Endothelial cell of umbilical vein (primary cell): ENCODE results near the gene SPRED3. TPM values are rescaled to one million over a fixed set of nuclear protein-coding genes. Genes with fewer than 3 reads are reported as not detected.
"Not testable (repeated sequence)": the region's sequence is repeated elsewhere in the genome, so short reads cannot be mapped to it uniquely, and the experiment has no call there.

Experiments used
- BruUV-seq: library from RNA; stranded (reverse); fragments of 400-500 nt; replicated peaks from 2 replicates; lab custom pipeline; 2021; lab: Mats Ljungman, UMichigan
- CTCF ChIA-PET: fragments of 300-600, 350-600 bp; sonication (Branson Sonifier 250); formaldehyde crosslinking; loops from one replicate; lab custom pipeline; 2021; ENCODE audit warnings: antibody characterized with exemption, inconsistent platforms; lab: Charles Lee
- POLR2A ChIA-PET: fragments of 300-600, 350-600 bp; sonication (Branson Sonifier 250); formaldehyde crosslinking; loops from one replicate; lab custom pipeline; 2021; ENCODE audit warnings: antibody characterized with exemption, inconsistent platforms; lab: Charles Lee
- DNase-seq: peaks from one replicate; pipeline ENCODE4 v3.0.0-alpha.2; 2011; ENCODE audit warnings: low read depth, low spot score
- FAIRE-seq: peaks from 2 replicates; lab custom pipeline; 2011; peaks lifted over from hg19 to GRCh38; lab: Jason Lieb, UNC
- H2AFZ ChIP-seq: 2 replicates; pipeline ENCODE4 v1.6.0; 2012; ENCODE audit warnings: low read depth, low read length, control low read depth, inconsistent platforms
- H3K27ac ChIP-seq: 2 replicates; pipeline ENCODE4 v1.5.1; 2011; ENCODE audit warnings: low read depth, mild to moderate bottlenecking, control low read depth, low read length, moderate library complexity; ENCODE audit not compliant: insufficient read depth
- H3K27me3 ChIP-seq, 2 experiments: 2 replicates each; pipeline versions ENCODE4 v1.6.0 to v1.6.1; 2011; ENCODE audit warnings: low read length in 2 of 2, mixed read lengths in 1 of 2; ENCODE audit not compliant: control insufficient read depth in 2 of 2, insufficient read depth in 2 of 2
- H3K36me3 ChIP-seq, 2 experiments: 2 replicates in 1 of 2; 3 replicates in 1 of 2; pipeline ENCODE4 v1.5.1; 2011; ENCODE audit warnings: low read length in 2 of 2, mild to moderate bottlenecking in 1 of 2, moderate library complexity in 1 of 2; ENCODE audit not compliant: control insufficient read depth in 2 of 2, insufficient read depth in 2 of 2; ENCODE audit errors: extremely low read depth in 1 of 2
- H3K4me1 ChIP-seq: 3 replicates; pipeline ENCODE4 v1.5.1; 2011; ENCODE audit warnings: mild to moderate bottlenecking, low read length; ENCODE audit not compliant: control insufficient read depth, insufficient read depth; ENCODE audit errors: extremely low read depth
- H3K4me2 ChIP-seq: 2 replicates; pipeline ENCODE4 v1.6.1; 2011; ENCODE audit warnings: low read length, control low read depth, mixed read lengths; ENCODE audit not compliant: insufficient read depth
- H3K4me3 ChIP-seq, 3 experiments: fragments of 200-600 bp in 1 of 3; sonication (generic), shearing (Covaris generic) in 1 of 3; replicated peaks in 1 of 3; 2 replicates each; pipeline ENCODE4 v1.5.1; 2011 to 2016; ENCODE audit warnings: control low read depth in 3 of 3, low read length in 3 of 3, mild to moderate bottlenecking in 2 of 3, inconsistent platforms in 1 of 3, low read depth in 1 of 3, moderate library complexity in 1 of 3; ENCODE audit not compliant: insufficient read depth in 1 of 3
- H3K79me2 ChIP-seq: 2 replicates; pipeline ENCODE4 v1.6.0; 2012; ENCODE audit warnings: low read length, inconsistent platforms; ENCODE audit not compliant: control insufficient read depth, insufficient read depth
- H3K9ac ChIP-seq: replicated peaks from 2 replicates; pipeline ENCODE3; 2011; ENCODE audit warnings: low read length, control low read depth; ENCODE audit not compliant: insufficient read depth; ENCODE audit errors: extremely low read depth
- H3K9me1 ChIP-seq: replicated peaks from 3 replicates; pipeline ENCODE4 v1.6.0; 2011; ENCODE audit warnings: mild to moderate bottlenecking, low read length; ENCODE audit not compliant: control insufficient read depth, insufficient read depth; ENCODE audit errors: extremely low read depth
- H3K9me3 ChIP-seq: replicated peaks from 2 replicates; pipeline ENCODE4 v1.5.1; 2012; ENCODE audit warnings: low read length, inconsistent platforms; ENCODE audit not compliant: control insufficient read depth, insufficient read depth
- H4K20me1 ChIP-seq: replicated peaks from 2 replicates; pipeline ENCODE3; 2011; ENCODE audit warnings: mild to moderate bottlenecking, low read length; ENCODE audit not compliant: control insufficient read depth, insufficient read depth; ENCODE audit errors: extremely low read depth
- MYC ChIP-seq: IDR thresholded peaks from one replicate; pipeline ENCODE4 v1.6.1; 2011; ENCODE audit warnings: mild to moderate bottlenecking, low read depth, low read length
- POLR2AphosphoS5 ChIP-seq: IDR thresholded peaks from 2 replicates; pipeline ENCODE4 v1.6.1; 2012; ENCODE audit warnings: low read depth, mild to moderate bottlenecking, control low read depth, low read length, moderate library complexity; ENCODE audit not compliant: insufficient read depth
- dilution Hi-C: fragments of 300-500 bp; cut with MboI; formaldehyde crosslinking; loops from one replicate; pipeline ENCODE4 v1.15.0; 2019; ENCODE audit warnings: low sequenced_read_pairs; ENCODE audit not compliant: extremely low pct_ligation_motif_present
- intact Hi-C: fragments of 100-400 bp; cut with micrococcal nuclease; formaldehyde crosslinking; loops from one replicate; pipeline ENCODE4 v1.10.0; 2022
- polyA plus RNA-seq, 4 experiments: library from polyadenylated mRNA; depleted of rRNA in 3 of 4; stranded (reverse) in 3 of 4; unstranded in 1 of 4; fragments of >200 nt; gene quantifications; 2 replicates each; pipeline versions ENCODE4 v1.2.1 to v1.2.3, GENCODE V29; 2011 to 2012; ENCODE audit warnings: missing spikeins in 1 of 4
- total RNA-seq: library from RNA; stranded (reverse); gene quantifications from 2 replicates; pipeline ENCODE4 v1.2.3, GENCODE V29; 2021
- TF ChIP-seq, protein P1 (sequence below): IDR thresholded peaks from 2 replicates; pipeline ENCODE4 v1.6.1; 2011; ENCODE audit not compliant: insufficient read depth, insufficient read length
- TF ChIP-seq, protein P2 (sequence below), 2 donors: IDR thresholded peaks; 1 replicate in 1 of 2; 2 replicates in 1 of 2; pipeline ENCODE4 v1.5.1; 2011; ENCODE audit warnings: low read length in 2 of 2, mild to moderate bottlenecking in 2 of 2, moderate library complexity in 2 of 2, control low read depth in 1 of 2, inconsistent platforms in 1 of 2, low read depth in 1 of 2; ENCODE audit not compliant: insufficient read depth in 1 of 2; ENCODE audit errors: extremely low read depth in 1 of 2

SPRED3 gene
- total and polyA plus RNA-seq, 2 donors (not counting 3 experiments of a cell fraction or from before 2014, with no cell fraction given): 5.7 to 15.7 TPM

DNA sequence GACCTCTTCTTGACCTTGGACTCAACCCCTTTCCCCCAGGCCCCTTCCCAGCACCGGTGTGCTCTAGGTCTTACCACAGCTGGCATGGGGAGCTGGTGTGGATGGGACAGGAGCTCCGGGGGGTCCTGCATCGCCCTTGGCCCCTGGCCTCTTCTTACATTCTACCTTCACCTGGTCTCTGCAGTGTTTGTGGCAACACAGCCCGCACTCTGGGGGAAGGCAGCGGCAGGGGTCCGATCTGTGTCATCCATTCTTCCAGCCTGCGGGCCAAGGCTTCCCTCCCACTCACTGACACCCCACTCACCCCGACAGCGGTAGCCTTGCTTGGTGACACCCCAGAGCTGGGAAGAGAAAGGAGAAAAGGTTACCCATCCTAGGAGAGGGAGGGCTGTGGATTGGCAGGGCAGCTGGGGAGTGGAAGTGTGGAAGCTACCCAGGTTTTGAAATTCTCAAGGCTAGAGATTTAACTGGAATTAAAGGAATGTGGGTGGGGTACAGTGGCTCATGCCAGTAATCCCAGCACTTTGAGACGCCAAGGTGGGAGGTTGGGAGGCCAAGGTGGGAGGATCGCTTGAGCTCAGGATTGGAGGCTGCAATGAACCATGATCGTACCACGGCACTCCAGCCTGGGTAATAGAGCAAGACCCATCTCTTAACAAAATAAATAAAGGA lies 22.7 kb downstream of the SPRED3 start:
- ChIA-PET CTCF (interaction anchor here (1.6 to 3.1 kb wide), 2 partner anchors 8 to 223 kb away, joined by 5 to 8 read pairs; partner anchors contain the start of gene FAM98C), POLR2A (interaction anchor here (0.7 kb wide), 1 partner anchor 206 kb away, joined by 3 read pairs; the partner anchor contains the start of gene MAP4K1)
- FAIRE-seq (no peak), DNase-seq (no peak)
- Histone ChIP-seq H3K79me2 (no peaks in the 10 kb centered on the region), H3K4me3 (no peak overlapping the region), H3K36me3 (no peaks in the 10 kb centered on the region), H3K4me1 (no peaks in the 10 kb centered on the region), H3K27me3 (no peaks in the 10 kb centered on the region), H3K9ac (no peak overlapping the region), H4K20me1 (no peaks in the 10 kb centered on the region), H3K4me2 (no peak overlapping the region), H3K9me1 (no peaks in the 10 kb centered on the region), H3K9me3 (no peaks in the 10 kb centered on the region), H2AFZ (no peak overlapping the region), H3K27ac (no peak overlapping the region)
- dilution Hi-C loops (no loop called here), intact Hi-C loops (no loop called here)
- no TSS peak for BruUV-seq
- TF ChIP-seq, protein P1, sequence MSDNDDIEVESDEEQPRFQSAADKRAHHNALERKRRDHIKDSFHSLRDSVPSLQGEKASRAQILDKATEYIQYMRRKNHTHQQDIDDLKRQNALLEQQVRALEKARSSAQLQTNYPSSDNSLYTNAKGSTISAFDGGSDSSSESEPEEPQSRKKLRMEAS: no peak
- TF ChIP-seq MYC (no peak), POLR2AphosphoS5 (no peak)
- TF ChIP-seq, protein P2, sequence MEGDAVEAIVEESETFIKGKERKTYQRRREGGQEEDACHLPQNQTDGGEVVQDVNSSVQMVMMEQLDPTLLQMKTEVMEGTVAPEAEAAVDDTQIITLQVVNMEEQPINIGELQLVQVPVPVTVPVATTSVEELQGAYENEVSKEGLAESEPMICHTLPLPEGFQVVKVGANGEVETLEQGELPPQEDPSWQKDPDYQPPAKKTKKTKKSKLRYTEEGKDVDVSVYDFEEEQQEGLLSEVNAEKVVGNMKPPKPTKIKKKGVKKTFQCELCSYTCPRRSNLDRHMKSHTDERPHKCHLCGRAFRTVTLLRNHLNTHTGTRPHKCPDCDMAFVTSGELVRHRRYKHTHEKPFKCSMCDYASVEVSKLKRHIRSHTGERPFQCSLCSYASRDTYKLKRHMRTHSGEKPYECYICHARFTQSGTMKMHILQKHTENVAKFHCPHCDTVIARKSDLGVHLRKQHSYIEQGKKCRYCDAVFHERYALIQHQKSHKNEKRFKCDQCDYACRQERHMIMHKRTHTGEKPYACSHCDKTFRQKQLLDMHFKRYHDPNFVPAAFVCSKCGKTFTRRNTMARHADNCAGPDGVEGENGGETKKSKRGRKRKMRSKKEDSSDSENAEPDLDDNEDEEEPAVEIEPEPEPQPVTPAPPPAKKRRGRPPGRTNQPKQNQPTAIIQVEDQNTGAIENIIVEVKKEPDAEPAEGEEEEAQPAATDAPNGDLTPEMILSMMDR (IDR thresholded peaks at IDR 0.05; ENCODE audit: extremely low read depth in 1 of 2, insufficient read depth in 1 of 2, low read depth in 1 of 2, low read length in 2 of 2): no peak

GRCh38 chr19:38411898-38412297 lies 23.4 kb downstream of the SPRED3 start:
- H2AFZ ChIP-seq, dilution Hi-C loops, H3K79me2 ChIP-seq, H4K20me1 ChIP-seq, H3K27ac ChIP-seq, BruUV-seq, H3K36me3 ChIP-seq, H3K9me1 ChIP-seq, H3K9ac ChIP-seq, intact Hi-C loops, DNase-seq, H3K9me3 ChIP-seq, FAIRE-seq, H3K4me2 ChIP-seq, H3K4me1 ChIP-seq, H3K4me3 ChIP-seq, H3K27me3 ChIP-seq: not testable (repeated sequence)
- ChIA-PET POLR2A (interaction anchor here (0.7 kb wide), 1 partner anchor 206 kb away, joined by 3 read pairs; the partner anchor contains the start of gene MAP4K1), CTCF (interaction anchor here (1.6 to 3.1 kb wide), 2 partner anchors 9 to 222 kb away, joined by 5 to 8 read pairs; partner anchors contain the start of gene FAM98C)
